Liver (tissue), 3 donors: ENCODE measurements around the gene TTF1.

Experiments used
- CTCF ChIP-seq: fragments of 150-350 bp; IDR thresholded peaks from 2 replicates; pipeline ENCODE4 v1.5.1; 2017; ENCODE audit warnings: improper control_type of control experiment, low read depth, low read length; ENCODE audit not compliant: missing input control
- EGR1 ChIP-seq, 2 donors: IDR thresholded peaks; 2 replicates each; pipeline ENCODE4 v1.6.1; 2016 to 2018; ENCODE audit warnings: antibody characterized with exemption in 2 of 2, low read depth in 2 of 2
- FOXA2 ChIP-seq: IDR thresholded peaks from 2 replicates; pipeline ENCODE4 v1.6.1; 2016; ENCODE audit warnings: antibody characterized with exemption
- MAX ChIP-seq: IDR thresholded peaks from 2 replicates; pipeline ENCODE4 v1.6.1; 2016; ENCODE audit warnings: antibody characterized with exemption
- RAD21 ChIP-seq, 2 donors: IDR thresholded peaks; 2 replicates each; pipeline ENCODE4 v1.6.1; 2016; ENCODE audit warnings: antibody characterized with exemption in 2 of 2, mild to moderate bottlenecking in 2 of 2
- REST ChIP-seq: IDR thresholded peaks from 2 replicates; pipeline ENCODE4 v1.6.1; 2016; ENCODE audit warnings: antibody characterized with exemption, mild to moderate bottlenecking
- SP1 ChIP-seq: IDR thresholded peaks from 2 replicates; pipeline ENCODE4 v1.6.1; 2018; ENCODE audit warnings: antibody characterized with exemption, mild to moderate bottlenecking
- YY1 ChIP-seq: IDR thresholded peaks from 2 replicates; pipeline ENCODE4 v1.6.1; 2016; ENCODE audit warnings: antibody characterized with exemption, mild to moderate bottlenecking
- ZBTB33 ChIP-seq: IDR thresholded peaks from 2 replicates; pipeline ENCODE4 v1.6.1; 2016; ENCODE audit warnings: antibody characterized with exemption
- donor health status: healthy.
- donor health status: healthy.

GRCh38 chr9:132426639-132427414 lies 20.2 kb upstream of the TTF1 start:
- TF ChIP-seq CTCF (no peak), YY1 (no peak), FOXA2 (no peak), ZBTB33 (no peak), RAD21 (IDR thresholded peaks at IDR 0.05) (no peak), REST (no peak), SP1 (no peak), MAX (no peak), EGR1 (IDR thresholded peaks at IDR 0.05; ENCODE audit: low read depth in 2 of 2) (no peak)
